CD4-positive, alpha-beta T cell treated with Interleukin-17A for 4 hours (primary cell): Measurements from ENCODE around the gene ZNF770.
A peak's percentile ranks its signal among the peaks of the same experiment; 100 is the strongest.

Experiments used
- DNase-seq: peaks from one replicate; pipeline ENCODE4 v3.0.0-alpha.2; 2020; ENCODE audit warnings: mixed read lengths

Gene ZNF770, protein sequence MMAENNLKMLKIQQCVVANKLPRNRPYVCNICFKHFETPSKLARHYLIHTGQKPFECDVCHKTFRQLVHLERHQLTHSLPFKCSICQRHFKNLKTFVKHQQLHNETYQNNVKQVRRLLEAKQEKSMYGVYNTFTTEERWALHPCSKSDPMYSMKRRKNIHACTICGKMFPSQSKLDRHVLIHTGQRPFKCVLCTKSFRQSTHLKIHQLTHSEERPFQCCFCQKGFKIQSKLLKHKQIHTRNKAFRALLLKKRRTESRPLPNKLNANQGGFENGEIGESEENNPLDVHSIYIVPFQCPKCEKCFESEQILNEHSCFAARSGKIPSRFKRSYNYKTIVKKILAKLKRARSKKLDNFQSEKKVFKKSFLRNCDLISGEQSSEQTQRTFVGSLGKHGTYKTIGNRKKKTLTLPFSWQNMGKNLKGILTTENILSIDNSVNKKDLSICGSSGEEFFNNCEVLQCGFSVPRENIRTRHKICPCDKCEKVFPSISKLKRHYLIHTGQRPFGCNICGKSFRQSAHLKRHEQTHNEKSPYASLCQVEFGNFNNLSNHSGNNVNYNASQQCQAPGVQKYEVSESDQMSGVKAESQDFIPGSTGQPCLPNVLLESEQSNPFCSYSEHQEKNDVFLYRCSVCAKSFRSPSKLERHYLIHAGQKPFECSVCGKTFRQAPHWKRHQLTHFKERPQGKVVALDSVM

DNA sequence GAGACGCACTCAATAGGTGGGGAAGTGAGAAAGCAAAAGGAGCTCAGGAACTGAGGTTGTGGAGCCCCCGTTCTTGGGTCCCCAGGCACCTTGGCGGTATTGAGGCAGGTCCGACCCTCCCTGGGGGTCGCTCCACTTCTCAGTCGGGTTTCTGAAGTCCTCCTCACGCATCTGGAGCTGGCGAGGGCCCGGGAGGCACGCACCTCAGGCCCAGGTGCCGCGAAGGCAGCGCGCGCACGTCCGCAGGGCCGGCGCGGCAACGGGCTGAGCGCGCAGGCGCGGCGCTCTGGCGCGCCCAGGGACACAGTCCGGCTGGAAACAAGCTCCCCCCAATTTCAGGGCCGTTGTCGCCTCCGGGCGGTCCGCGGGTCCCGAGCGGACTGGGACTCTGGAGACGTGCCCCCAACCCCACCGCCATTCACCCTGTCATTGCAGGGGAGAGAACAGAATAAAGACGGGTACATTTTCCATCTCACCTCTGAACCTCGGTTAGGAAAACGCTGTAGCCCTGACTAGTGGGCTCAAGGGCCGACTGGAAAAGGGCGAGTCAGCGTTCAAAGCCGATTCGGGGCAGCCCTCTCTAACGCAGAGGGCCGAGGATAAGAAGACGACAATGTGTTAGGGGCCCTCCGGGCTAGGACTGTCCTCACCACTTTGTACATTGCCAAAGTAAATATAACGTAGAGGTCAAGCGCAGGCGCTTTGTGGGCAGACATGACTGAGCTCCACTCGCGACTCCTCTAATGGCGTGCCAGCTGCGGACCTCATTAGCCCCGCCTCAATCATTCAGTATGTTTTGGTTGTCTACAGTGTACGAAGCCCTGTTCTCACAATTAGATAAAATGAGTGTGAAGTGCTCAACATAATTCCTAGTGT is at the start of gene ZNF770:
ZNF770 (minus strand) TSS at position 261 of the 876 bp plus-strand sequence. CDS start 4,853 bp downstream, outside the sequence.
- peak; percentile 84 for DNase-seq

DNA sequence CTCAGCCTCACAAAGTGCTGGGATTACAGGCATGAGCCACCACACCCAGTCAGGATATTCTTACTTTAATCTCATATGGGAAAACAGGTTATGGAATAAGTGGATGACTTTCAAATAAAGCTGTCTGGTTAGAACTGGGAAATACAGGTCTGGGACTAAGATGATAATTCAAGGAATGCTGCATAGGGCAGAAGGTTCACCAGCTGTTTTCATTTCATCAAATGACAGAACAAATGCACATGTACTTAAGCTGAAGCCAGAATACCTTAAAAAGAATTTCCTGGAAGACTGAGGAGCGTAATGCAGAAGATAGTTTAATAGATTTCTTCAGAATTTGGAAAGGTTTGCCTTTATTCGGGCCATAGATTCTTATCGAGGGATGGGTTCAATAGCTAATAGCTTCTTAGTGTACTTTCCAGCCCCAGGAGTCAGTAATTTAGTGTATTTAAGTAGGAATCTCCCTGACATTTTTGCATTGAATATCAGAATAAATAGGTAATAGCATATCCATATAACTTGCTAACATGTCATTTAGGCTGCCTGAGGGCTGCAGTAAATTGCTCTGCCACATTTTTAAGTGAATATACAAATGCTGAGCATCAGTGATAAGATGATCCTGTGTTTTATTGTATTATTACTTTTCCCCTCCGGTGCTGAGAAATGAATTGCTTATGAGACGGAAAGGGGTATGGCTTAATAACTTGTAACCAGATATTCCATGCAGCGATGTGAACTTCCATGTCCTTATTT is 40.3 kb upstream of the ZNF770 start:
- DNase-seq: no peak

DNA sequence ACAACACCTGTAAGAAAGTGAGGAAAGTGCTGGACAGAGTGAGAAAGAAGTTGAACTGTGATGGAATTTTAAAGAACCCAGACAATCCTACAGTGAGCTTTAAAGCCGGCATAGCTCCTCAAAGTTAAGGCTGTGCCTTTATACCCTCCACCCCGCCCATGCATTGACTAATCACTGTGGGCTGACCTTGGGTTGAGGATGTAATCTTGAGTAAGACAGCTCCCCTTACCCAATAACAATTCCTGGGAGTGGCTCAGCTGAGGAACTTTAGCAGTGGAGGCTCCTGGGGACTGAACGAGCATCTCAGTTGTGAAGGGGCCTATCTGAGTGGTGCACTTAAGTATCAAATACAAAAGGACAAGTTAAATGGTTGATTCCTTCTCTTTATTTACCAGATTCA is 35.7 kb upstream of the ZNF770 start:
- DNase-seq: no peak

DNA sequence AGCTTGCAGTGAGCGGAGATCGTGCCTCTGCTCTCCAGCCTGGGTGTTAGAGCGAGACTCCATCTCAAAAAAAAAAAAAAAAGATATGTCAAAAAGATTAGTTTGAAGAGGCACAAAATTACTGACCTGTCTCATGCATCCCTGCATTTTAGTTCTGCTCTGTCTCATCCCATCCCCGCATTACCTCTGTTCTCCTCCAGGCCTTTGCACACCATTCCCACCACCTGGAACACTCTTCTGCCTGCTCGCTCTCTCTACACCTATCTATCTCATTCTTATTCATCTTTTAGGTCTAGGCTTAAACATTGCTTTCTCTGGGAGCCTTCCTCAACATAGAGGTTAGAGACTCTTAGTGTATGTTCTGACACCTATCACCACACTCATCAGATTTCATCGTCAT is 32.9 kb upstream of the ZNF770 start:
- no peak for DNase-seq

DNA sequence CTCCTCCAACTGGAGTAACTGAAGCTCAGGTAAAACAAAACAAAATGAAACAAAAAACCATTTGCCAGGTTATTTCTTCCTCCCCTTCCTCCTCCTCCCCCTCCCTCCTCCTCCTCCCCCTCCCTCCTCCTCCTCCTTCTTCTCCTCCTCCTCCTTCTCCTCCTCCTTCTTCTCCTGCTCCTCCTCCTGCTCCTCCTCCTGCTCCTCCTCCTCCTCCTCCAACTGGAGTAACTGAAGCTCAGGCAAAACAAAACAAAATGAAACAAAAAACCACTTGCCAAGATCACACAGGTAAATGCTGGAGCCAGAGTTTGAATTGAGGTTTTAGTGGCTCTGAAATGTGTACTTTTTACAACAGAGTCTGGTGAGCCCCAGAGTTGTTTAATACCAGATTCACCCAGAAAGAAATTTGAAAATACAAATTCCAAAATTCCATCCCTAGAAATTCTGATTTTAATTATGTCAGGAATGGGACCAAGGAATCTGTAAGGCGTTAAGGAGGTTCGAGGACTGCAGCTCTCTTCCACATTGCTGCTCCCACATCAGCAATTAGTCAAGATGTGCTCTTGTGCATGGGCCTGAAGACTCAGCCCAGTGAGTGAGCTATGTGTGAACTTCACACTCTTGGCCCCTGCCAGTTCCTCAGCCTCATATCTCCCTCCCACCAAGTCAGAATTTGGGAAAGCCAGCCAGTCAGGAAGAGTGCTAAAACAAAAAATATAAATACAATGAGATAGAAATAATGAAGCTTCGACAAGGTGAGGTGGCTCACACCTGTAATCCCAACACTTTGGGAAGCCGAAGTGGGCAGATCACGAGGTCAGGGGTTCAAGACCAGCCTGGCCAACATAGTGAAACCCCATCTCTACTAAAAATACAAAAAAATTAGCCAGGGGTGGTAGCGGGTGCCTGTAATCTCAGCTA is 31.6 kb upstream of the ZNF770 start:
- no peak for DNase-seq

DNA sequence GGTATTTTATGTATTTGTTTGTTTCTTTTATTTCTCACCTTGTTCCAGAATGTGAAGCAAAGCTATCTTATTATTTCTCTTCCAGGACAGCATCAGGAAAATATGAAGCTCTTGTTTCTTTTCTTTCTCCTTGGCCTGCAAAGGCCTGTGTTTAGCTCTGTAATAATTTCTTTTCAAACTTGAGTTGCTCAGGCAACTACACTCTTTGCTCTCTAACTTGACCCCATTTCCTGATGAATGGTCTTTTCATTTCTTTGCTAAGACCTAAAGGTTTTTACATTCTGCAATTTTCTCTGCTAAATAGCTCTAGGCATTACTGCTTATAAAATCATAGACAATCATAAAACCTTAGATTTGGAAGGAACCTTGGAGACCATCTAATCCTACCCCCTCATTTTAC is 26.2 kb upstream of the ZNF770 start:
- no peak for DNase-seq

DNA sequence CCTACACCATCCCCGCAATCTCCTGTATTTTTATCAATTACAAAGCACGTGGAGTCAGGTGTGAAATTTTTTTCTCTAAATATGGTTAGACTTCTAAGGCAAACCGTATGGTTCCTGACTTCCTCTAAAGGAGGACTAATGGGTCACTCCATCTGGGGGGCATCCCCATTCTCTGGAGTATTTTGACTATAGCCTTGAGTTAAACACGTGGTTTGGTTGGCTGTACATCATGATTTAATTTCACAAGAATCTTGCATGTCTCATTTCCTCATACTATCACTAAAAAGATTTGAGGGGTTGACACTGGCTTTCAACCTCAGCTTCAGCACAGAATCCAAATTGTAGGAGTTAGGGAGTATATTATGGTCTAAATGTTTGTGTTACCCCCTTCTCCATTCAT is 25.3 kb upstream of the ZNF770 start:
- no peak for DNase-seq

DNA sequence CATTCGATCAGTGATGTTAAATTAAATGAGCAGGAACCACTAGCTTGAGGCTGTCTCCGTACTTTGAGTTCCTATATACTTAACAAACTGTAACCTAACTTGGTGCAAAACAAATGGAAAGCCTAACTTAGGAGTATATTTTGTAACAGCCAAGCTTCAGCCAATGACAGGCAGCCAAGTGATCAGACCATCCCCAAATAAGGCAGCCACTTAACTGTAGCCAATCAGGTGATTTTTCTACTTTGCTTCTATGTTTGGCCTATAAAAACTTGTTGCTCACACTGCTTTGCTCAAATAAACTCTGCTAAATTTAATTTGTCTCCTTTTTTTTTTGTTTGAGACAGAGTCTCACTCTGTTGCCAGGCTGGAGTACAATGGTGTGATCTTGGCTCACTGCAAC is 19.3 kb upstream of the ZNF770 start:
- DNase-seq: no peak

DNA sequence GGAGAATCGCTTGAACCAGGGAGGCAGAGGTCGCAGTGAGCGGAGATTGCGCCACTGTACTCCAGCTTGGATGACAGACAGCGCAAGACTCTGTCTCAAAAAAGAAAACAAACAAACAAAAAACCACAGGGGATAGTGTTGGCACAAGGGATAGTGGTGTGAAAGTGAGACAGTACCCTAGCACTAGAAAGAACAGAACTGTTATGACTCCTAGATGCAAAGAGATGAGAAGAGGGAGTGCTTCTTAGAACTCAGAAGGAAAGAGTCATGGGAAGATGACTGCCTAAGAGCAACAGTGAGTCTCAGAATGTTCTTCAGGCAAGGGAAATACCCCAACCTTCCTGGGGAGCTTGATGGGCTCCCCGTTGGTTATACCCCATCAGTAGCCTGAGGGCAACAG is 17.8 kb upstream of the ZNF770 start:
- DNase-seq: no peak

DNA sequence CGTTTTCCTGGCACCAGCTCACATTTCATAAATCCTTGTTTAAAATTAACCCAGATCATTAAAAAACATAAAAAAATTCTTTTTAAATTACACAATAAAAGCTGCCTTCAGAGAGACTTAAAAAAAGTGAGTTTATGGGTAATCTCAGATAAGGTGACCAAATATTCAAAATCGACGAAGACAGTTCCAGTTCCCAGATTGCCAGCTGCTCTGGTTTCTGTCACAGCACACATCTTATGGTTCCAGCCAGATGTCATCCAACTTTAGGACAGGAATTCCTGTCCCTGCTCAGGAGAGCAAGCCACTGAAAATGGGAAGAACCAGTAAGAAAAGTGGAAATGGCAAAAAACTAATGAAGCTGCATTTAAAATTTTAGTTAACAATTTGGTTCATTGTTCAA is 15.8 kb upstream of the ZNF770 start:
- no peak for DNase-seq

DNA sequence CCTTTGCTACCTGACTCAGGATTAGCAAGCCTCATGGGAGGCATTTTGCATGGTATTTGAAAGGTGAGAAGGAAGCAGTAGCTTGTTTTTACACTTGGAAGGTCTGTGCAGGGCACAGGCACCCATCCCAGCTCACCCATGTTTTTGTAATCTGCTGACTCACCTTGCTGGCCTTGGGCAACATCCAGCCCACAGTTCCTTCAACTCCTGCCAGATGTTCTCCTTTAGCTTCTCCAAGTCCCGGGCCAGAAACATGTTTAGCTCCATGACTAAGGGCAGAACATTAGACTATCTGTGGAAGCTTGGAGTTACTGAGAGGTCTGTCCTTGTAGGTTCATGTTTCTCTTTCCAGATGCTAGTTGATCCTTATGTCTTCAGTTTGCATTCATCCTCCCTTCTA is 12.4 kb upstream of the ZNF770 start:
- no peak for DNase-seq

DNA sequence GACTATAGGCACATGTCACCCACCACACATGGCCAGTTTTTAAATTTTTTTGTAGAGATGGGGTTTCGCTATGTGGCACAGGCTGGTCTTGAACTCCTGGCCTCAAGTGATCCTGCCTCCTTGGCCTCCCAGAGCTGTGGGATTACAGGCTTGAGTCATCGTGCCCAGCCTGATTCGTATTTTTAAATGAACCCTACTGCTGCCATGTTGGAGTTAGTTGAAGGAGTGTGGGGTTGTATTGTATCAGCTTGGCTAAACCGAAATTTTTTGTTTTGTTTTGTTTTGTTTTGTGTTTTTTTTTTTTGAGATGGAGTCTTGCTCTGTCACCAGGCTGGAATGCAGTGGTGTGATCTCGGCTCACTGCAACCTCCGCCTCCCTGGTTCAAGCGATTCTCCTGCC is 11.8 kb upstream of the ZNF770 start:
- no peak for DNase-seq

DNA sequence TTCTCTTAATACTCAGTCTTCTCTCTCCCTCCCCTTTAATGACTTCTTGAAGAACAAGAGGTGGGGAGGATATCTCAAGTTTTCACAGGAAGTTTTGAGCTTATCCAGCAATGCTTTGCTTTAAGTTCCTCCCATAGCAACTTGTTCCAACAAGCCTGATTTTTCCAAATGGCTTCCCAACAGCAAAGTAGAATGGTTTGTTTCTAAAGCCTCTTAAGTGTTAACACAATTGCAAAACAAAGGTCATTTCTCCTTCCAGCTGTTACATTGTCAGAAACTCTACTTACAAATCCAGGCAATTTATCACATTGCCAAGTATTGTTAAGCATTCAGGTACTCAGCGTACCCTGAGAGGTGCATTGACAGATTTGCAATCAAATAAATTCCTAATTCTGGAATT is 6.8 kb upstream of the ZNF770 start:
- no peak for DNase-seq

DNA sequence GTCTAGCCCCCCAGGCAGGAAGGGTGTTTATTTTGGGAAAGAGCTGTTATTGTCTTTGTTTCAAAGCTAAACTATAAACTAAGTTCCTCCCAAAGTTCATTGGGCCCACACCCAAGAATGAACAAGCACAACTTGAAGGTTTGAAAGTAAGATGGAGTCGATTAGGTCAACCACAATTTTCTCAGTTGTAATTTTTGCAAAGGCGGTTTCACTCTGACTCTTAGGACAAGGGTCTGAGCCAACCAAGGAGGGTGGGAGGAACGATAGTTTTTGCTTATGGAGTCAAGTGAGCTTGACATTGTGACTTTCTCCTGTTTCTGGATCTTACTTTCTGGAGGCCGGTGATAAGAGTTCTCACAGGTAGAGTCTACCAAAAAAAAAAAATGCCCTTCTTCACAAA is 5.8 kb upstream of the ZNF770 start:
- no peak for DNase-seq

DNA sequence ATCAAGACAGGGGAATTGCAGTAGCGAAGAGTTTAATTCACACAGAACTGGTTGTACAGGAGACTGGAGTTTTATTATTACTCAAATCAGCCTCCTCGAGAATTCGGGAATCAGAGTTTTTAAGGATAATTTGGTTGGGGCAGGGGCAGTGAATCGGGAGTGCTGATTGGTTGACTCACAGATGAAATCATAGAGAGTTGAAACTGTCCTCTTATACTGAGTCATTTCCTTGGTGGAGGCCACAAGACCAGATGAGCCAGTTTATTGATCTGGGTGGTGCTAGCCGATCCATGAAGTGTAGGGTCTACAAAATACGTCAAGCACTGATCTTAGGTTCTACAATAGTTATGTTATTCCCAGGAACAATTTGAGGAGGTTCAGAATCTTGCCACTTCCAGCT is 5.3 kb upstream of the ZNF770 start:
- no peak for DNase-seq

DNA sequence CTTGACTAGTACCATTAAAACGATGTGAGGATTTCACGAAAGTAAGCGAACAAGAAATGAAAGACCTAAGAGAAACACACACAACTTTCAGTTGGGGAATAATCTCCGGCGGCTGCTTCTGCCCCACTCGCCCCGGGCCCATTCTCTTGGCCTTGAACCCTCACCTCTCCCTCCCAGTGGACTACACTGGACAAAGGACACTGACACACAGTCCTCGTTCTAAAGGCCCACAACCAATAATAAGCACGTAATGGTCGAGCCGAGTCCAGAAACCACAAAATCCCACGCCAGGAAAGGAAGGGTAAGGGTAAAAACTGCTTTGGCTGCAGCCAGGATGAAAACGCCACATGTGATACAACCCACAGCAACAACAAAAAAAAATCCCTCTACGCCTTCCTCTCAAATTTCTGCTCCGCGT is 469 bp downstream of the ZNF770 start:
- no peak for DNase-seq

DNA sequence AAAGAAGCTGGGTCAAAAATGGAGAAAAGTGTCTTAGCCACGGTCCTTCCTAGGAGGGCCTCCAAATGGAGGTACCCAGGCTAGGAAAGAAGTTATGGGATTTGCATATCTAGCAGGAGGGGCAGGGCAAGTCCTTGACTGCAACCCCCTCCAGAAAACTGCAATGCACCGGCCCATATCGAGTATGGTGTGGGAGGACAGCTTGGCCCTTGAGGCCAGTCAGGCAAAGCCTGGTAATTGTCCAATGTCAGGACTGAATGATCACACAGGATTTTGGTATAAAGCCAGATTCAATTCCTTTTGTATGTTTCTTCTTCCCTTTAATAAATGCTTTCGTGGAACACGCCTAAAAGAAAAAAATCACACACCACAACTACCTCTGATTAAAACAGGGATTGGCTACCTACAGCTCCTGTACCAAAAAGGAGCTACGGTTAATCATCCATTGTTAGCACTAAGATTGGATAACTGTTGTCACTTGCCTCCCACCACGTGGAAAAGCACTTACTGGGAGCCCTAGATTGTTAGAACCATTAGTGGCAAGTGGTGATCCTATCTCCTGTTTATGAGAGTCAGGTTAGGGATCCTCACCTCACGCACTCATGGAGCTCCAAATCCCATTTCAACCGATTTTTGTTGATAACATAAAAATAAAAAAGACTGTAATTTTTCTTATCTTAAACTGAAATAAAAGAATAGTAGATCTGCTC is 1.2 kb downstream of the ZNF770 start:
- no peak for DNase-seq

DNA sequence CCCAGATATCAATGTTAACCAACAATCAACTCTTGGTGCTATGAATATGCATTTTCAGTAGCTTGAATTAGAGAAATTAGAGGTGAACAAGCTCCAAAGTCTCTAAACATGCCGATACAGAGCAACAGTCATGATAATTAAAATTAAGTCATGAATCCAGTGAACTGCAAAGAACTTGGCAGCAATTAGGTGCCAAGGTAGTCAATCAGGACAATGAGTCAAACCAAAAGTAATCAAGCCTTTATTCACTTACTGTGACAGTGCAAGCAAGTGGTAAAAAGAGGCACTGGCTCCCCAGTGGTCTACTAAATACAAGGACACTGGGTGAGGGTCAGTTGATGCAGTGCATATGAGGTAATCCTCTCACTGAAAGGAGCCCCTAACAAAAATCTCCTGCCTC is 1.8 kb downstream of the ZNF770 start:
- no peak for DNase-seq

DNA sequence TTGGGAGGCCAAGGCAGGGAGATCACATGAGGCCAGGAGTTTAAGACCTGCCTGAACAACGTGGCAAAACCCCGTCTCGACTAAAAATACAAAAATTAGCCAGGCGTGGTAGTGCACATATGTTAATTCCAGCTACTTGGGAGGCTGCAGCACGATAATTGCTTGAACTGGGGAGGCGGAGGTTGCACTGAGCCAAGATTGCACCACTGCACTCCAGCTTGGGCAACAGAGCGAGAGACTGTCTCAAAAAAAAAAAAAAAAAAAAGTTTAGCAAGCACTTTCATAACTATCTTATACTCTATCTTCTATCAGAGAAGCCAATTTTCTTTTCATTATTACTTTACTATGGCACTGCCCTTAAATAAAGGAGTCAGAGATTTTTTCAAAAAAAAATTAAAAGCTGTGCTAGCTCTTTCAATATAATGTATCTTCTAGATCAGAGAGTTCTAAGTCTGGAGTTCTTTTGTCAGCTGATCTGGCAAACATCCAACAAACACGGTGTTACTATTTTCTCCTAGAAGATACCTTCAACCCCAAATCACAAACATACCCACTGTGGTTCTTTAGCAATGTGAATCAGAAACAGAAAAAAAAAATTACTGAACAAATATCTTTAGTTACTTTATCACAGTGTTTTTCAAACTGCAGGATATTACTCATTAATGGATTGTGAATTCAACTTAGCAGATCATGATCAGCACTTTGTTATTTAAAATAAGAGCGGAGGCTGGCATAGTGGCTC is 3.0 kb downstream of the ZNF770 start:
- DNase-seq: no peak

DNA sequence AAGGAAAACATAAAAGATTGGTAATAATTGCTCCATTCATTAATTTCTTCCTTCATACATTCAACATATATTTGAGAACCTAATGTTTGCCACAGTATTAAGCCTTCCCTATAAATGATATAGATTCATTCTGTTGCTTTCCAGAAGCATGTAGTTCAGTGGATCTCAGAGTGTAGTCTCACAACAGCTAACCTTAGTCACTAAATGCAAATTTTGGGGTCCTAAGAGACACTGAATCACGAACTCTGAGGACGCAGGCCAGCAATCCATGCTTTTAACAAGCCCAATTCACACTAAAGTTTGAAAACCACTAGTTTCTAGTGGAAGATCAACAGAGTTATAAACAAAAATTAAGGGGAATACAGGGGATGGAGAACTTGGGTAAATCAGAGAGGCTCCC is 11.3 kb downstream of the ZNF770 start:
- DNase-seq: no peak
